Kidney epithelial cell (primary cell): Measurements from ENCODE around the gene ACP6. TPM values are rescaled to one million over a fixed set of nuclear protein-coding genes. Genes with fewer than 3 reads are reported as not detected.
"Not testable (repeated sequence)": the region's sequence is repeated elsewhere in the genome, so short reads cannot be mapped to it uniquely, and the experiment has no call there.

Experiments used
- DNase-seq: peaks from one replicate; pipeline ENCODE4 v3.0.0-alpha.2; 2010; ENCODE audit warnings: low read depth
- H3K27me3 ChIP-seq: 2 replicates; pipeline ENCODE4 v1.6.0; 2011; ENCODE audit warnings: low read length; ENCODE audit not compliant: control insufficient read depth, insufficient read depth
- H3K36me3 ChIP-seq: 2 replicates; pipeline ENCODE4 v1.5.1; 2011; ENCODE audit warnings: low read length; ENCODE audit not compliant: control insufficient read depth, insufficient read depth
- H3K4me3 ChIP-seq: 2 replicates; pipeline ENCODE4 v1.5.1; 2011; ENCODE audit warnings: low read depth, mild to moderate bottlenecking, control low read depth, low read length
- total RNA-seq: library from RNA; depleted of rRNA; stranded (reverse); fragments of >200 nt; gene quantifications from 2 replicates; pipeline ENCODE4 v1.2.3, GENCODE V29; 2015
- TF ChIP-seq, protein P1 (sequence below): IDR thresholded peaks from 2 replicates; pipeline ENCODE4 v1.5.1; 2011; ENCODE audit warnings: mild to moderate bottlenecking, moderate library complexity, low read length, control low read depth, inconsistent platforms; ENCODE audit not compliant: insufficient read depth, poor library complexity, severe bottlenecking

ACP6 gene
- total RNA-seq, 1 donor from 2014 or later = 12.5 TPM

- TF ChIP-seq, protein P1, sequence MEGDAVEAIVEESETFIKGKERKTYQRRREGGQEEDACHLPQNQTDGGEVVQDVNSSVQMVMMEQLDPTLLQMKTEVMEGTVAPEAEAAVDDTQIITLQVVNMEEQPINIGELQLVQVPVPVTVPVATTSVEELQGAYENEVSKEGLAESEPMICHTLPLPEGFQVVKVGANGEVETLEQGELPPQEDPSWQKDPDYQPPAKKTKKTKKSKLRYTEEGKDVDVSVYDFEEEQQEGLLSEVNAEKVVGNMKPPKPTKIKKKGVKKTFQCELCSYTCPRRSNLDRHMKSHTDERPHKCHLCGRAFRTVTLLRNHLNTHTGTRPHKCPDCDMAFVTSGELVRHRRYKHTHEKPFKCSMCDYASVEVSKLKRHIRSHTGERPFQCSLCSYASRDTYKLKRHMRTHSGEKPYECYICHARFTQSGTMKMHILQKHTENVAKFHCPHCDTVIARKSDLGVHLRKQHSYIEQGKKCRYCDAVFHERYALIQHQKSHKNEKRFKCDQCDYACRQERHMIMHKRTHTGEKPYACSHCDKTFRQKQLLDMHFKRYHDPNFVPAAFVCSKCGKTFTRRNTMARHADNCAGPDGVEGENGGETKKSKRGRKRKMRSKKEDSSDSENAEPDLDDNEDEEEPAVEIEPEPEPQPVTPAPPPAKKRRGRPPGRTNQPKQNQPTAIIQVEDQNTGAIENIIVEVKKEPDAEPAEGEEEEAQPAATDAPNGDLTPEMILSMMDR = no peak
- Histone ChIP-seq H3K36me3 (no peaks in the 10 kb centered on the region), H3K4me3 (no peak overlapping the region), H3K27me3 (no peaks in the 10 kb centered on the region)
- DNase-seq = no peak
Observed at GRCh38 chr1:147712605-147713004, 42.3 kb upstream of the ACP6 start.

DNA sequence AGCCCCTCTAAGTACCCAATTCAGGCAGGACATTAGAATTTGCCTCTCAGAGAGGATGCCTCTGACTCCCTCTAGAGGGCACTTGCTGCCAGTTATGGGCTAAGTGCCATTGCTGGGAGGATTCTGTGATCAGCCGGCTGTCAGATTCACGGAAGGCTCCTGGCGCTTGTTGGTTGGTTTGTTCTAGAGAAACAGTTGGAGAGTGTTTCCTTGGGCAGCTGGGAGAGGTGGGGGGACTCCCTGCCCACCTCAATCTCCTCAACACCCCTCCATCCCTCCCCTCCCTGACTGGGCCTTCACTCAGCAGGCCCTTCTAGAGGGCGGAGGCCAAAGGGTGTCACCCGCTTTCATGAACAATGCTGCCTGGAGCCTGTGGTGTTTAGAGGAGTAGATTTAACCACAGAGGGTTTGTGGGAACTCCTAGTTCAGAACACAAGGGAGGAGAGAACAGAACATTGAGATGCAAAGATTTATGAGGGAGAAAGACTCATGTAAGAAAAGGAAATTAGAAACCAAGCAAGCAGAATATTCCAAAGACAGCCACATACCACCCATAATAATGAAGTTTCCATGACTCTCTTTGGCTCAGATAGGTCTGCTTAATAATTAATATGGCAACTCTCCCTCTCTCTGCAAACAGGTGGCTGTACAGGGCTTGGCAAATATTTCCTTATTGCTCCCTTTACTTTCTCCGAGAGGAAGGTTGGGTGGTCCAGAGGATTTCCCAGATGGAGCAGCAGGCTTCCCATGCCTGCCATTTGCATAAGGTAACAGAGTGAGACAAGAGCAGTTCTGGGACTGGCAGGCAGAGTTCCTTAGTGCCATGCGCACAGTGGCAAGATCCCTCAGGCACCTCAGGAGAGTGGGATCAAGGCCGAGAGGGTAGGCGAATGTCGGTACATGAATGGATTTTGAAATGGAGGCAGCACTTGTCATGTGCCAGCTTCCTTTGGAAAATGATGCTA, 30.0 kb upstream of the ACP6 start:
- Histone ChIP-seq H3K36me3 (no peaks in the 10 kb centered on the region), H3K4me3 (no peak overlapping the region), H3K27me3 (no peaks in the 10 kb centered on the region)
- peak; percentile 59 for DNase-seq
- TF ChIP-seq, protein P1 = peak; percentile 91

GRCh38 chr1:147699686-147700041, 29.3 kb upstream of the ACP6 start:
- H3K4me3 ChIP-seq = no peak overlapping the region
- H3K36me3 ChIP-seq = no peaks in the 10 kb centered on the region
- no peak for DNase-seq
- no peaks in the 10 kb centered on the region for H3K27me3 ChIP-seq
- TF ChIP-seq, protein P1 = no peak

DNA sequence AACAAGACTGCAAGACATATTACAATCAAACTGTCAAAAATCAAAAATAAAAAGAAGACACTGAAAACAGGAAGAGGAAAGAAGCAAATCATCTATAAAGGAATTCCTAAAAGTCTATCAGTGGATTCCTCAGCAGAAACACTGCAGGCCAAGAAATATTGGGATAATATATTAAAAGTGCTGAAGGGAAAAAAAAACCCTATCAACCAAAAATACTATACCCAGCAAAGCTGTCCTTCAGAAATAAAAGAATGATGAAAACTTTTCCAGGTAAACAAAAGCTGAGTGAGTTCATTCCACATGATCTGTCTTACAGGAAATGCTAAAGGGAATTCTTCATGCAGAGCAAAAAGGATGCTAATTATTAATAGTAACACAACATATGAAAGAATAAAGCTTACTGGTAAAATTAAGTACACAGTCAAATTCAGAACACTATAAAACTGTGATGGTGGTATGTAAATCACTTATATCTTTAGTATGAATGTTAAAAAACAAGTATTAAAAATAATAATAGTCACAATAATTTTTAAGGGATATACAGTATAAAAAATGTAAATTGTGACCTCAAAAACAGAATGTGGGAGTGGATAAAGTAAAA, 12.9 kb upstream of the ACP6 start:
- TF ChIP-seq, protein P1 = no peak
- no peak for DNase-seq
- no peaks in the 10 kb centered on the region for H3K36me3 ChIP-seq
- H3K27me3 ChIP-seq = no peaks in the 10 kb centered on the region
- H3K4me3 ChIP-seq = no peak overlapping the region

DNA sequence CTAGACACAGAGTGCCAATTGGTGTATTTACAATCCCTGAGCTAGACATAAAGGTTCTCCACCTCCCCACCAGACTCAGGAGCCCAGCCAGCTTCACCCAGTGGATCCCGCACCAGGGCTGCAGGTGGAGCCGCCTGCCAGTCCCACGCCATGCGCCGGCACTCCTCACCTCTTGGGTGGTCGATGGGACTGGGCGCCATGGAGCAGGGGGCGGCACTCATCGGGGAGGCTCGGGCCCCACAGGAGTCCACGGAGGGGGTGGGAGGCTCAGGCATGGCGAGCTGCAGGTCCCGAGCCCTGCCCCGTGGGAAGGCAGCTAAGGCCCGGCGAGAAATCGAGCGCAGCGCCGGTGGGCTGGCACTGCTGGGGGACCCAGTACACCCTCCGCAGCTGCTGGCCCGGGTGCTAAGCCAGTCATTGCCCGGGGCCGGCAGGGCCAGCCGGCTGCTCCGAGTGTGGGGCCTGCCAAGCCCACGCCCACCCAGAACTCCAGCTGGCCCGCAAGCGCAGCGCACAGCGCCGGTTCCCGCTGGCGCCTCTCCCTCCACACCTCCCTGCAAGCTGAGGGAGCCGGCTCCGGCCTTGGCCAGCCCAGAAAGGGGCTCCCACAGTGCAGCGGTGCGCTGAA, 10.4 kb upstream of the ACP6 start:
- not testable (repeated sequence) for H3K36me3 ChIP-seq, DNase-seq, H3K4me3 ChIP-seq, H3K27me3 ChIP-seq

GRCh38 chr1:147677681-147678080, 7.4 kb upstream of the ACP6 start:
- H3K36me3 ChIP-seq, H3K4me3 ChIP-seq, DNase-seq, H3K27me3 ChIP-seq: not testable (repeated sequence)
